Measurements from ENCODE around the gene ICA1.
A peak's percentile ranks its signal among the peaks of the same experiment; 100 is the strongest.

Gene ICA1

GRCh38 chr7:8155836-8156235, 106.1 kb downstream of the ICA1 start:
- DNase-seq, result no peak

- DNase-seq, result no peak
These were observed 107.7 kb downstream of the ICA1 start for GRCh38 chr7:8154272-8154671.

- no peak for DNase-seq
These were observed 109.3 kb downstream of the ICA1 start for GRCh38 chr7:8152489-8153192.

GRCh38 chr7:8151161-8151725, 110.7 kb downstream of the ICA1 start:
- DNase-seq, result no peak

GRCh38 chr7:8149222-8149621, 112.7 kb downstream of the ICA1 start:
- no peak for DNase-seq

- no peak for DNase-seq
These were observed 114.1 kb downstream of the ICA1 start for GRCh38 chr7:8147760-8148463.

- no peak for DNase-seq
These were observed 115.1 kb downstream of the ICA1 start for GRCh38 chr7:8146788-8147413.

- DNase-seq, result no peak
These were observed 115.7 kb downstream of the ICA1 start for GRCh38 chr7:8146106-8146787.

GRCh38 chr7:8144856-8145255, 117.1 kb downstream of the ICA1 start:
- no peak for DNase-seq

GRCh38 chr7:8143151-8143874, 118.7 kb downstream of the ICA1 start:
- DNase-seq, result no peak

- DNase-seq, result no peak
These were observed 119.5 kb downstream of the ICA1 start for GRCh38 chr7:8142477-8142876.

GRCh38 chr7:8141070-8141469, 120.9 kb downstream of the ICA1 start:
- no peak for DNase-seq

- no peak for DNase-seq
These were observed 125.8 kb downstream of the ICA1 start for GRCh38 chr7:8136051-8136730.

GRCh38 chr7:8135417-8135816, 126.5 kb downstream of the ICA1 start:
- no peak for DNase-seq

GRCh38 chr7:8134089-8134733, 127.8 kb downstream of the ICA1 start:
- peak; percentile 88 for DNase-seq

GRCh38 chr7:8133188-8133848, 128.6 kb downstream of the ICA1 start:
- peak; percentile 33 for DNase-seq

- DNase-seq, result peak; percentile 54
These were observed 130.0 kb downstream of the ICA1 start for GRCh38 chr7:8131694-8132605.

- DNase-seq, result no peak
These were observed 131.3 kb downstream of the ICA1 start for GRCh38 chr7:8130663-8131062.

GRCh38 chr7:8129318-8129659, 132.7 kb downstream of the ICA1 start:
- DNase-seq, result peak; percentile 64

Measured in activated CD4-positive, alpha-beta T cell treated with anti-CD3 and anti-CD28 coated beads, Interleukin-10, Interleukin-2, amounts not matched to agents 100 ng/mL and 50 ng/mL, durations not matched to agents 16 hours and 8 hours (primary cell).